ENCODE data around the gene STT3A. TPM values are rescaled to one million over a fixed set of nuclear protein-coding genes. Genes with fewer than 3 reads are reported as not detected.
A peak's percentile ranks its signal among the peaks of the same experiment; 100 is the strongest.
"Not testable (repeated sequence)": the region's sequence is repeated elsewhere in the genome, so short reads cannot be mapped to it uniquely, and the experiment has no call there.

The STT3A gene
- total RNA-seq, 4 donors from 2014 or later, result 36.3 to 73.1 (median 50.1) TPM

DNA sequence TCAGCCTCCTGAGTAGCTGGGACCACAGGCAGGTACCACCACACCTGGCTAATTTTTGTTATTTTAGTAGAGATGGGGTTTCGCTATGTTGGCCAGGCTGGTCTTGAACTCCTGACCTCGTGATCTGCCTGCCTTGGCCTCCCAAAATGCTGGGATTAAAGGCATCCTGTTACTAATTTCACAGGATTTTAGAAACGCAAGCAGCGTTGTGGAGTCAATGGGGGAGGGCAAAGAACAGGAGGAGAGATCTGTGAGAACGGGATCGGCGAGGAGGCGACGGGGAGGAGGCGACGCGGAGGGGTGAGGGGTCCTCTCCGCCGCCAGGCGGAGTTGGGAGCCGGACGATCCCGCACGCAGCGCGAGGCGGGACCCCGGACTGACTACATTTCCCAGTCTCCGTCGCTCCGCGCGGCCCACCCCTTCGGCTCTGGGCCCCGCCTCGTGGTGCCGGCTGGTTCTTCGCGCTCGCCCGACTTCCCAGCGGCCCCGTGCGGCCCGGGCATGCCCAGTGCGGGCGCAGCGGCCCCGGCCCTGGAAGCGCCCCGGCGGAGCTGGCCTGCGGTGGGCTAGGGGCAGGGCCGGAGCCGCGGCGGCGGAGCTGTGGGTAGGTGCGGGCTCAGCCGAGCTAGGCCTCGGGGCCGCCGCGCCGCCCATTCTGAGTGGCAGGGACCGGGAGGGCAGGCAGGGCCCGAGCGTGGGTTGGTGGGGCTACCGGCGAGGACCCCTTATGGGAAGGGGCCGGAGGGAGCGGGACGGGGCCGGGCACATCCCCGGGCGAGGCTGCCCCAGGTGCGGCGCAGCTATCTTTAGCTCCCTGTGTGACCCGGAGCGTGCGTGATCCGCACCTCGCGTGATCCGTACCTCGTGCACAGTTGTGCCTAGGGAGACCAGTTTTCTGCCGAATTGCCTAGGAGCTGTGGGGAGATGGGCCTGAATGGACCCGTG lies 23.4 kb upstream of the STT3A start, which contains the start of gene EI24:
EI24 (plus strand) TSS at position 508 of the 945 bp plus-strand sequence. CDS start 3,051 bp downstream, outside the sequence.
- Histone ChIP-seq H3K36me3 (peaks cover 0 to 12% (median 0%) of the 10 kb centered on the region in 3 donors), H3K27me3 (no peaks in the 10 kb centered on the region)
- peak; percentile 10 to 80 for TF ChIP-seq POLR2A (IDR thresholded peaks at IDR 0.05)
- TF ChIP-seq, protein P1, sequence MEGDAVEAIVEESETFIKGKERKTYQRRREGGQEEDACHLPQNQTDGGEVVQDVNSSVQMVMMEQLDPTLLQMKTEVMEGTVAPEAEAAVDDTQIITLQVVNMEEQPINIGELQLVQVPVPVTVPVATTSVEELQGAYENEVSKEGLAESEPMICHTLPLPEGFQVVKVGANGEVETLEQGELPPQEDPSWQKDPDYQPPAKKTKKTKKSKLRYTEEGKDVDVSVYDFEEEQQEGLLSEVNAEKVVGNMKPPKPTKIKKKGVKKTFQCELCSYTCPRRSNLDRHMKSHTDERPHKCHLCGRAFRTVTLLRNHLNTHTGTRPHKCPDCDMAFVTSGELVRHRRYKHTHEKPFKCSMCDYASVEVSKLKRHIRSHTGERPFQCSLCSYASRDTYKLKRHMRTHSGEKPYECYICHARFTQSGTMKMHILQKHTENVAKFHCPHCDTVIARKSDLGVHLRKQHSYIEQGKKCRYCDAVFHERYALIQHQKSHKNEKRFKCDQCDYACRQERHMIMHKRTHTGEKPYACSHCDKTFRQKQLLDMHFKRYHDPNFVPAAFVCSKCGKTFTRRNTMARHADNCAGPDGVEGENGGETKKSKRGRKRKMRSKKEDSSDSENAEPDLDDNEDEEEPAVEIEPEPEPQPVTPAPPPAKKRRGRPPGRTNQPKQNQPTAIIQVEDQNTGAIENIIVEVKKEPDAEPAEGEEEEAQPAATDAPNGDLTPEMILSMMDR (IDR thresholded peaks at IDR 0.05), result peak in 5 of 6 experiments; percentile 64 to 76 (median 73)

DNA sequence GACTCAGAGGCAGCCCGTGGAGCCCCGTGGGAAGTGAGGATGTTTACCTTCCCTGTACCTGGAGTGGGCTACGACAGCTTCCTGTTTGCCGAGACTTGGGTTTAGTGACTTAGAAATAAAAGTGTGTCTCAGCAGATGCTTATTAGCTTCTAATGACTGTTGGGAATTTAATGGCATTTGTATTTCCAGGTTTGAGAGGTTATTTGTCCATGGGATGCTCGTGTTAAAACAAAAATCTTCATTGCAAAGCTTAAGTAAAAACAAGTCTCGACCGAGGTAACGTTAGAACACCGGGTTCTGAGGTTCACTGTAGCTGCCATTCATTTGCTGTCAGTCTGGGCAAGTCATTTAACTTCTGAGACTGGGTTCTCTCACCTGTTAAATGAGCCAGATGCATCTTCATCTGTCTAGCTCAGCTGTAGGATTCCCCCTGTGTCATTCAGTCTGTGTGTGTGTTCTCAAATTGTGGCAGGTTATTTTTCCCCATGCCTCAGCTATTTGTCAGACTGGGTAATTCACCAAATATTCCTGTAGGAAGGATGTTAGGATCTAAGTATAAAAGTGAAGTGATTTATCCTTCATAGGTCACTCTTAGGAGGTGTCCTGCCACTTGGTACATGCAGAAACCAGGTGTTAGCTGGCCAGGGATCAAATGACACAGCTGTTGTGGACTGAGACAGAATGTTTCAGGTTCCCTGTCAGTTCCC lies 22.6 kb upstream of the STT3A start:
- peak overlapping the region; percentile 67 to 97 (median 81) for H3K4me3 ChIP-seq
- H3K9me3 ChIP-seq, result no peaks in the 10 kb centered on the region
- no peak for TF ChIP-seq POLR2A (IDR thresholded peaks at IDR 0.05)
- TF ChIP-seq, protein P1 (IDR thresholded peaks at IDR 0.05), result no peak
- peaks cover 0 to 20% (median 0%) of the 10 kb centered on the region in 3 donors for H3K36me3 ChIP-seq
- peaks cover 0 to 12% (median 5%) of the 10 kb centered on the region in 4 donors for H3K4me1 ChIP-seq
- peak overlapping the region; percentile 75 to 88 (median 84) for H3K27ac ChIP-seq
- H3K27me3 ChIP-seq, result no peaks in the 10 kb centered on the region
- DNase-seq, result no peak

More for the DNA sequence above, 23.4 kb upstream of the STT3A start, which contains the start of gene EI24:
- Histone ChIP-seq H3K9me3 (no peaks in the 10 kb centered on the region), H3K27ac (peak within 1 kb of the TSS; percentile 75 to 88 (median 84)), H3K4me1 (peaks cover 0 to 12% (median 5%) of the 10 kb centered on the region in 4 donors), H3K4me3 (peak within 1 kb of the TSS; percentile 67 to 97 (median 81))
- peak; percentile 87 to 95 (median 93) for DNase-seq

DNA sequence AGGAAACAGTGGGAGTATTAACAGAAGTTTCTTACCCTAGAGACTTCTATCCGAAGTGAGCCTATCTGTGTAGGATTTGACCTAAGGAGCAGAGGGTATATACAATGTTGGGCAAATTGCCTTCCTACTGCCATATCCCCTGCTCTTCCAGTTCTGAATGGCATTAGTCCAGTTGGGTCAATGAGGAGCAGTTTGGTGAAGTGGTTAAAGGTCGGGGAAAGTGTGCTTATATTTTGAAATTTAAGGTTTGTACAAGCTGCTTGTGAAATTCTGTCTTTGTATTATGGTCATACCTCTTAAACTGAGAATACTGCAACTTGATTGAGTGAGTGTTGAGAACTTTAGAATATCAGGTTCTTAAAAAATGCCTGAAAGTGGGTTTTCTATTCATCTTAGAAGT lies 21.7 kb upstream of the STT3A start:
- Histone ChIP-seq H3K4me3 (no peak overlapping the region), H3K4me1 (peaks cover 0 to 12% (median 5%) of the 10 kb centered on the region in 4 donors), H3K27ac (no peak overlapping the region), H3K9me3 (no peaks in the 10 kb centered on the region), H3K27me3 (no peaks in the 10 kb centered on the region), H3K36me3 (peaks cover 0 to 29% (median 5%) of the 10 kb centered on the region in 3 donors)
- DNase-seq, result no peak
- TF ChIP-seq POLR2A (IDR thresholded peaks at IDR 0.05), result no peak
- TF ChIP-seq, protein P1 (IDR thresholded peaks at IDR 0.05), result no peak

DNA sequence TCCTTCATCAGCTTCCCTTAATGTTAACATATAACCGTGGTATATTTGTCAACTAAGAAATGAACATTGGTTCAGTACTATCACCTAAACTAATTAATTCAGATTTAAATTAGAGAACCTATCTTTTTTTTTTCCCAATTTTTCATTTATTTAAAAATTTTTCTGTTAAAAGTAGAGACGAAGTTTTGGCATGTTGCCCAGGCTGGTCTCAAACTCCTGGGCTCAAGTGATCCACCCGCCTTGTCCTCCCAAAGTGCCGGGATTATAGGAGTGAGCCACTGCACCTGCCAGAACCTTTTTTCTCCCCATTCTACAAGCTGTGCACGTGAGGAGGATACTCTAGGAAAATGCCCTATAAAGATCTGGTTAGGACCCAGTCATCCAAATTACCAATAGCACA lies 19.7 kb upstream of the STT3A start:
- Histone ChIP-seq H3K36me3 (peaks cover 0 to 48% (median 6%) of the 10 kb centered on the region in 3 donors), H3K27me3 (no peaks in the 10 kb centered on the region), H3K4me1 (peaks cover 0 to 12% (median 5%) of the 10 kb centered on the region in 4 donors), H3K9me3 (no peaks in the 10 kb centered on the region), H3K27ac (no peak overlapping the region), H3K4me3 (no peak overlapping the region)
- TF ChIP-seq, protein P1 (IDR thresholded peaks at IDR 0.05), result no peak
- no peak for DNase-seq

DNA sequence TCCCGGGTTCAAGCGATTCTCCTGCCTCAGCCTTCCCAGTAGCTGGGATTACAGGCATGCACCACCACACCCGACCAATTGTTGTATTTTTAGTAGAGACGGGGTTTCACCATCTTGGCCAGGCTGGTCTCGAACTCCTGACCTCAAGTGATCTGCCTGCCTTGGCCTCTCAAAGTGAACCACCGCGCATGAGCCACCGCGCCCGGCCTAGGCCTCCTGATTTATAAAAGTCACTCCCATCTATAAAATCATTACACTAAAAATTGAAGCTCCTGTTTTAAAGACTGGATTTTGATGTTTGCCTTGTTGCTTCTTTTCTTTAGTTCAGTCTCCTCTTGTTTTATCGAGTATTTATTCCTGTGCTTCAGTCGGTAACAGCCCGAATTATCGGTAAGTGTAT lies 15.5 kb upstream of the STT3A start:
- H3K4me1 ChIP-seq, DNase-seq, H3K9me3 ChIP-seq, H3K27ac ChIP-seq, H3K27me3 ChIP-seq, H3K4me3 ChIP-seq: not testable (repeated sequence)
- H3K36me3 ChIP-seq, result peaks cover 0 to 89% (median 6%) of the 10 kb centered on the region in 3 donors

All from Peyer's patch (tissue), 4 donors.